DOHH2 (cell line): ENCODE results near the gene SLC9A7.

Source experiments
- H3F3A ChIP-seq: fragments of 200-600 bp; sonication (generic), shearing (Covaris generic); 2 replicates; pipeline ENCODE4 v1.6.0; 2016; ENCODE audit warnings: antibody characterized with exemption, mild to moderate bottlenecking; ENCODE audit not compliant: control insufficient read depth, insufficient read depth
- H3K27ac ChIP-seq: fragments of 200-600 bp; sonication (generic); 2 replicates; pipeline ENCODE4 v1.5.1; 2014; ENCODE audit warnings: low read depth, mild to moderate bottlenecking, low read length, moderate library complexity
- H3K27me3 ChIP-seq: fragments of 200-600 bp; sonication (generic); 2 replicates; pipeline ENCODE4 v1.6.1; 2014; ENCODE audit warnings: mild to moderate bottlenecking, low read length, mixed read lengths; ENCODE audit not compliant: control insufficient read depth
- H3K36me3 ChIP-seq: fragments of 200-600 bp; sonication (generic); 2 replicates; pipeline ENCODE4 v1.6.1; 2014; ENCODE audit warnings: mild to moderate bottlenecking, low read length, moderate library complexity, mixed read lengths; ENCODE audit not compliant: control insufficient read depth
- H3K4me1 ChIP-seq: fragments of 200-600 bp; sonication (generic); 2 replicates; pipeline ENCODE4 v1.6.1; 2014; ENCODE audit warnings: mild to moderate bottlenecking, low read length, mixed read lengths; ENCODE audit not compliant: control insufficient read depth
- H3K4me2 ChIP-seq: fragments of 200-600 bp; sonication (generic); 2 replicates; pipeline ENCODE4 v1.6.0; 2014; ENCODE audit warnings: mild to moderate bottlenecking, low read length, moderate library complexity
- H3K4me3 ChIP-seq: fragments of 200-600 bp; sonication (generic); 2 replicates; pipeline ENCODE4 v1.5.1; 2014; ENCODE audit warnings: mild to moderate bottlenecking, low read length, mixed read lengths
- H3K79me2 ChIP-seq: fragments of 200-600 bp; sonication (generic); 2 replicates; pipeline ENCODE4 v1.6.1; 2014; ENCODE audit warnings: mild to moderate bottlenecking, low read length, mixed read lengths; ENCODE audit not compliant: control insufficient read depth
- H3K9me2 ChIP-seq: fragments of 200-600 bp; sonication (generic); replicated peaks from 2 replicates; pipeline ENCODE4 v1.6.1; 2014; ENCODE audit warnings: mild to moderate bottlenecking, low read length, mixed read lengths; ENCODE audit not compliant: control insufficient read depth
- H3K9me3 ChIP-seq: fragments of 200-600 bp; sonication (generic); 2 replicates; pipeline ENCODE4 v1.6.1; 2014; ENCODE audit warnings: antibody characterized with exemption, low read length, mixed read lengths; ENCODE audit not compliant: control insufficient read depth, insufficient read depth
- H4K20me1 ChIP-seq: fragments of 200-600 bp; sonication (generic); 2 replicates; pipeline ENCODE4 v1.6.0; 2014; ENCODE audit warnings: low read depth, mild to moderate bottlenecking, antibody characterized with exemption, low read length, moderate library complexity; ENCODE audit not compliant: control insufficient read depth, insufficient read depth
- CTCF ChIP-seq: fragments of 200-600 bp; sonication (generic); IDR thresholded peaks from one replicate; pipeline ENCODE4 v1.5.1; 2014; ENCODE audit warnings: antibody characterized with exemption, mild to moderate bottlenecking, low read depth, low read length; ENCODE audit not compliant: poor library complexity, severe bottlenecking
- EZH2phosphoT487 ChIP-seq: fragments of 200-600 bp; sonication (generic); IDR thresholded peaks from 2 replicates; pipeline ENCODE4 v1.6.1; 2017; ENCODE audit warnings: borderline replicate concordance, mild to moderate bottlenecking, antibody characterized with exemption, low read length, moderate library complexity, mixed read lengths

The SLC9A7 gene

GRCh38 chrX:46610070-46610658, 148.8 kb downstream of the SLC9A7 start:
- Histone ChIP-seq H3K27ac (no peak overlapping the region), H3K9me2 (no peaks in the 10 kb centered on the region), H3K4me2 (no peak overlapping the region), H3K4me3 (no peak overlapping the region), H3F3A (no peaks in the 10 kb centered on the region), H4K20me1 (no peaks in the 10 kb centered on the region), H3K79me2 (no peaks in the 10 kb centered on the region), H3K36me3 (no peaks in the 10 kb centered on the region), H3K27me3 (no peaks in the 10 kb centered on the region), H3K4me1 (no peaks in the 10 kb centered on the region), H3K9me3 (no peaks in the 10 kb centered on the region)
- TF ChIP-seq EZH2phosphoT487: no peak
- no peak for TF ChIP-seq CTCF

- Histone ChIP-seq H3K4me3 (no peak overlapping the region), H3K4me2 (no peak overlapping the region), H3K27me3 (no peaks in the 10 kb centered on the region), H3K9me3 (no peaks in the 10 kb centered on the region), H3F3A (no peaks in the 10 kb centered on the region), H3K79me2 (no peaks in the 10 kb centered on the region), H3K9me2 (no peaks in the 10 kb centered on the region), H4K20me1 (no peaks in the 10 kb centered on the region), H3K4me1 (no peaks in the 10 kb centered on the region), H3K36me3 (no peaks in the 10 kb centered on the region), H3K27ac (no peak overlapping the region)
- no peak for TF ChIP-seq EZH2phosphoT487
- no peak for TF ChIP-seq CTCF
Observed at GRCh38 chrX:46607916-46608315, 151.0 kb downstream of the SLC9A7 start.

- Histone ChIP-seq H3F3A (no peaks in the 10 kb centered on the region), H3K79me2 (no peaks in the 10 kb centered on the region), H4K20me1 (no peaks in the 10 kb centered on the region), H3K9me2 (no peaks in the 10 kb centered on the region), H3K4me3 (no peak overlapping the region), H3K4me1 (no peaks in the 10 kb centered on the region), H3K27ac (no peak overlapping the region), H3K27me3 (no peaks in the 10 kb centered on the region), H3K36me3 (no peaks in the 10 kb centered on the region), H3K9me3 (no peaks in the 10 kb centered on the region), H3K4me2 (no peak overlapping the region)
- TF ChIP-seq EZH2phosphoT487: no peak
- no peak for TF ChIP-seq CTCF
Observed at GRCh38 chrX:46602468-46603102, 156.3 kb downstream of the SLC9A7 start.
